ENCODE measurements around the gene FILIP1L.

The FILIP1L gene

GRCh38 chr3:99951701-99952100, 162.6 kb downstream of the FILIP1L start:
- DNase-seq (ENCODE audit: extremely low read depth, insufficient read length) = no peak
- Histone ChIP-seq H3K4me3 (replicated peaks; ENCODE audit: low read depth, low read length) (no peak overlapping the region), H3K36me3 (ENCODE audit: control insufficient read depth, insufficient read depth, low read length) (no peaks in the 10 kb centered on the region; the same call in 1 of the 2 replicates), H3K27me3 (replicated peaks; ENCODE audit: control insufficient read depth, insufficient read depth, low read length) (no peaks in the 10 kb centered on the region)
- no peak for TF ChIP-seq CTCF (IDR thresholded peaks at IDR 0.05; ENCODE audit: insufficient read depth, low read length, poor library complexity, severe bottlenecking)

- DNase-seq (ENCODE audit: extremely low read depth, insufficient read length) = no peak
- Histone ChIP-seq H3K4me3 (replicated peaks; ENCODE audit: low read depth, low read length) (no peak overlapping the region), H3K27me3 (replicated peaks; ENCODE audit: control insufficient read depth, insufficient read depth, low read length) (no peaks in the 10 kb centered on the region), H3K36me3 (ENCODE audit: control insufficient read depth, insufficient read depth, low read length) (no peaks in the 10 kb centered on the region; the same call in 1 of the 2 replicates)
- no peak for TF ChIP-seq CTCF (IDR thresholded peaks at IDR 0.05; ENCODE audit: insufficient read depth, low read length, poor library complexity, severe bottlenecking)
Measured at GRCh38 chr3:99950921-99951320, 163.4 kb downstream of the FILIP1L start.

- TF ChIP-seq CTCF (IDR thresholded peaks at IDR 0.05; ENCODE audit: insufficient read depth, low read length, poor library complexity, severe bottlenecking) = no peak
- Histone ChIP-seq H3K27me3 (replicated peaks; ENCODE audit: control insufficient read depth, insufficient read depth, low read length) (no peaks in the 10 kb centered on the region), H3K36me3 (ENCODE audit: control insufficient read depth, insufficient read depth, low read length) (no peaks in the 10 kb centered on the region; the same call in 1 of the 2 replicates), H3K4me3 (replicated peaks; ENCODE audit: low read depth, low read length) (no peak overlapping the region)
- no peak for DNase-seq (ENCODE audit: extremely low read depth, insufficient read length)
Measured at GRCh38 chr3:99949956-99950670, 164.2 kb downstream of the FILIP1L start.

- no peak for DNase-seq (ENCODE audit: extremely low read depth, insufficient read length)
- no peak for TF ChIP-seq CTCF (IDR thresholded peaks at IDR 0.05; ENCODE audit: insufficient read depth, low read length, poor library complexity, severe bottlenecking)
- no peak overlapping the region for H3K4me3 ChIP-seq (replicated peaks; ENCODE audit: low read depth, low read length)
- H3K27me3 ChIP-seq (replicated peaks; ENCODE audit: control insufficient read depth, insufficient read depth, low read length) = no peaks in the 10 kb centered on the region
- H3K36me3 ChIP-seq (ENCODE audit: control insufficient read depth, insufficient read depth, low read length) = no peaks in the 10 kb centered on the region; the same call in 1 of the 2 replicates
Measured at GRCh38 chr3:99948467-99949089, 165.7 kb downstream of the FILIP1L start.

- Histone ChIP-seq H3K27me3 (replicated peaks; ENCODE audit: control insufficient read depth, insufficient read depth, low read length) (no peaks in the 10 kb centered on the region), H3K4me3 (replicated peaks; ENCODE audit: low read depth, low read length) (no peak overlapping the region), H3K36me3 (ENCODE audit: control insufficient read depth, insufficient read depth, low read length) (no peaks in the 10 kb centered on the region; the same call in 1 of the 2 replicates)
- TF ChIP-seq CTCF (IDR thresholded peaks at IDR 0.05; ENCODE audit: insufficient read depth, low read length, poor library complexity, severe bottlenecking) = no peak
- no peak for DNase-seq (ENCODE audit: extremely low read depth, insufficient read length)
Measured at GRCh38 chr3:99947356-99947755, 166.9 kb downstream of the FILIP1L start.

Measured in GM06990 (cell line).